HCT116 (cell line): ENCODE results near the gene SLC7A7. TPM values are rescaled to one million over a fixed set of nuclear protein-coding genes. Genes with fewer than 3 reads are reported as not detected.

Experiments used
- ATAC-seq: fragments of 200-7000 bp; cut with Tn5 transposase; 2 replicates; pipeline ENCODE4 v1.9.1; 2020; ENCODE audit warnings: mild to moderate bottlenecking, moderate library complexity
- BruUV-seq: library from RNA; stranded (reverse); fragments of 400-500 nt; replicated peaks from 2 replicates; lab custom pipeline; 2021; lab: Mats Ljungman, UMichigan
- CTCF ChIA-PET: fragments of 300-600 bp; sonication (Branson Sonifier 250); formaldehyde crosslinking; loops from one replicate; lab custom pipeline; 2021; ENCODE audit warnings: antibody characterized with exemption; lab: Charles Lee
- POLR2A ChIA-PET: fragments of 300-600, 350-600 bp; sonication (Branson Sonifier 250); formaldehyde crosslinking; loops from one replicate; lab custom pipeline; 2021; ENCODE audit warnings: antibody characterized with exemption; lab: Charles Lee
- RAD21 ChIA-PET, 2 experiments: fragments of 300-600 bp; sonication (Branson Sonifier 250); formaldehyde crosslinking; loops; one replicate each; lab custom pipeline; 2023; ENCODE audit warnings: low total read pairs in 2 of 2; ENCODE audit not compliant: uncharacterized antibody in 2 of 2, unreplicated experiment in 2 of 2, low non-redundant PET in 1 of 2; lab: Charles Lee
- DNase-seq: peaks from one replicate; pipeline ENCODE4 v3.0.0-alpha.2; 2010; ENCODE audit warnings: low read depth, low spot score
- H2AFZ ChIP-seq: fragments of 200-600 bp; shearing (Covaris generic), sonication (generic); 2 replicates; pipeline ENCODE4 v1.6.1; 2017; ENCODE audit warnings: low read depth, mixed run types, mixed read lengths, antibody characterized with exemption, low read length; ENCODE audit not compliant: poor library complexity, severe bottlenecking
- H3K27ac ChIP-seq: 2 replicates; pipeline ENCODE4 v1.5.1; 2012; ENCODE audit warnings: low read depth, low read length
- H3K27me3 ChIP-seq: fragments of 200-600 bp; sonication (generic); 2 replicates; pipeline ENCODE4 v1.6.1; 2016; ENCODE audit warnings: mixed run types, low read length, mixed read lengths; ENCODE audit not compliant: insufficient read depth
- H3K36me3 ChIP-seq, 2 experiments: fragments of 200-500 bp in 1 of 2; fragments of 200-600 bp in 1 of 2; sonication (Bioruptor generic) in 1 of 2; sonication (generic) in 1 of 2; 2 replicates each; pipeline versions ENCODE4 v1.5.1 to v1.6.1; 2014 to 2016; ENCODE audit warnings: low read length in 2 of 2, inconsistent platforms in 1 of 2, mixed read lengths in 1 of 2, mixed run types in 1 of 2; ENCODE audit not compliant: insufficient read depth in 2 of 2, control insufficient read depth in 1 of 2
- H3K4me1 ChIP-seq, 2 experiments: fragments of 200-600 bp in 1 of 2; sonication (generic) in 1 of 2; 2 replicates each; pipeline versions ENCODE4 v1.5.1 to v1.6.1; 2012 to 2017; ENCODE audit warnings: low read length in 2 of 2, inconsistent platforms in 1 of 2, mild to moderate bottlenecking in 1 of 2, mixed read lengths in 1 of 2, mixed run types in 1 of 2, moderate library complexity in 1 of 2; ENCODE audit not compliant: insufficient read depth in 2 of 2, control insufficient read depth in 1 of 2
- H3K4me2 ChIP-seq: fragments of 200-600 bp; sonication (generic); 2 replicates; pipeline ENCODE4 v1.6.1; 2017; ENCODE audit warnings: mixed run types, low read length, mixed read lengths
- H3K4me3 ChIP-seq, 2 experiments: fragments of 200-600 bp in 1 of 2; sonication (generic) in 1 of 2; replicated peaks in 1 of 2; 2 replicates each; pipeline ENCODE4 v1.5.1; 2011 to 2016; ENCODE audit warnings: low read length in 2 of 2, control low read depth in 1 of 2, low read depth in 1 of 2, mild to moderate bottlenecking in 1 of 2, mixed read lengths in 1 of 2, mixed run types in 1 of 2
- H3K79me2 ChIP-seq: fragments of 200-600 bp; sonication (generic); 2 replicates; pipeline ENCODE4 v1.6.1; 2017; ENCODE audit warnings: mild to moderate bottlenecking, mixed run types, low read length, moderate library complexity, mixed read lengths; ENCODE audit not compliant: insufficient read depth
- H3K9ac ChIP-seq: fragments of 200-600 bp; sonication (generic); 2 replicates; pipeline ENCODE4 v1.6.1; 2016; ENCODE audit warnings: low read length, mixed read lengths
- H3K9me2 ChIP-seq: fragments of 200-600 bp; sonication (generic), shearing (Covaris generic); 2 replicates; pipeline ENCODE4 v1.6.1; 2017; ENCODE audit warnings: mixed run types, mild to moderate bottlenecking, moderate library complexity; ENCODE audit not compliant: insufficient read depth
- H3K9me3 ChIP-seq, 2 experiments: fragments of 200-500 bp in 1 of 2; fragments of 200-600 bp in 1 of 2; sonication (Bioruptor generic) in 1 of 2; sonication (generic) in 1 of 2; 2 replicates each; pipeline ENCODE4 v1.6.1; 2014 to 2017; ENCODE audit warnings: low read length in 2 of 2, mixed read lengths in 2 of 2, inconsistent platforms in 1 of 2, low read depth in 1 of 2, mild to moderate bottlenecking in 1 of 2, mixed run types in 1 of 2, moderate library complexity in 1 of 2; ENCODE audit not compliant: control insufficient read depth in 1 of 2, insufficient read depth in 1 of 2
- H4K20me1 ChIP-seq: fragments of 200-600 bp; sonication (generic), shearing (Covaris generic); 2 replicates; pipeline ENCODE4 v1.6.1; 2017; ENCODE audit warnings: mixed run types, mild to moderate bottlenecking, moderate library complexity; ENCODE audit not compliant: insufficient read depth
- CEBPB ChIP-seq: IDR thresholded peaks from 2 replicates; pipeline ENCODE4 v1.6.1; 2012; ENCODE audit warnings: low read depth
- EZH2 ChIP-seq: fragments of 200-600 bp; sonication (generic); IDR thresholded peaks from 2 replicates; pipeline ENCODE4 v1.6.1; 2017; ENCODE audit warnings: antibody characterized with exemption, mixed run types
- EZH2phosphoT487 ChIP-seq: fragments of 200-600 bp; IDR thresholded peaks from 2 replicates; pipeline ENCODE4 v1.6.1; 2018; ENCODE audit warnings: antibody characterized with exemption, borderline replicate concordance
- FOSL1 ChIP-seq: IDR thresholded peaks from 2 replicates; pipeline ENCODE4 v1.6.1; 2012; ENCODE audit warnings: low read depth
- JUND ChIP-seq: IDR thresholded peaks from 2 replicates; pipeline ENCODE4 v1.6.1; 2012
- POLR2A ChIP-seq: IDR thresholded peaks from 2 replicates; pipeline ENCODE4 v1.7.0; 2011; ENCODE audit warnings: borderline replicate concordance; ENCODE audit not compliant: insufficient read depth, insufficient read length; ENCODE audit errors: extremely low read depth
- POLR2AphosphoS5 ChIP-seq: IDR thresholded peaks from 2 replicates; pipeline ENCODE4 v1.6.1; 2011; ENCODE audit warnings: mild to moderate bottlenecking, low read depth, low read length, moderate library complexity
- SP1 ChIP-seq: IDR thresholded peaks from 2 replicates; pipeline ENCODE4 v1.6.1; 2012; ENCODE audit warnings: low read depth
- SRF ChIP-seq: IDR thresholded peaks from 2 replicates; pipeline ENCODE4 v1.6.1; 2012; ENCODE audit warnings: low read depth
- TCF7L2 ChIP-seq: IDR thresholded peaks from 2 replicates; pipeline ENCODE4 v1.7.0; 2011; ENCODE audit warnings: borderline replicate concordance, inconsistent platforms; ENCODE audit not compliant: insufficient read depth, insufficient read length; ENCODE audit errors: extremely low read depth
- ZFX ChIP-seq: fragments of 450-650 bp; IDR thresholded peaks from 2 replicates; pipeline ENCODE4 v1.6.1; 2017
- intact Hi-C: fragments of 100-400 bp; cut with micrococcal nuclease; formaldehyde crosslinking; loops from 2 replicates; pipeline ENCODE4 v1.10.0; 2022
- total RNA-seq: library from RNA; stranded (reverse); gene quantifications from one replicate; pipeline ENCODE4 v1.2.1, GENCODE V29; 2021; ENCODE audit not compliant: unreplicated experiment
- TF ChIP-seq, protein P1 (sequence below): IDR thresholded peaks from 2 replicates; pipeline ENCODE4 v1.6.1; 2011; ENCODE audit warnings: mild to moderate bottlenecking, low read length, moderate library complexity; ENCODE audit not compliant: insufficient replicate concordance; ENCODE audit errors: extremely low read depth
- TF ChIP-seq, protein P2 (sequence below): IDR thresholded peaks from 2 replicates; pipeline ENCODE4 v1.6.1; 2012; ENCODE audit warnings: low read depth
- TF ChIP-seq, protein P3 (sequence below), 3 experiments: fragments of 200-600 bp in 1 of 3; sonication (generic) in 1 of 3; IDR thresholded peaks in 2 of 3; conservative IDR thresholded peaks in 1 of 3; 2 replicates each; pipeline ENCODE4 v1.5.1; 2012 to 2017; ENCODE audit warnings: low read depth in 2 of 3, low read length in 2 of 3, antibody characterized with exemption in 1 of 3, borderline replicate concordance in 1 of 3, control low read depth in 1 of 3, mild to moderate bottlenecking in 1 of 3, mixed read lengths in 1 of 3, mixed run types in 1 of 3, moderate library complexity in 1 of 3; ENCODE audit not compliant: insufficient read depth in 1 of 3
- TF ChIP-seq, protein P4 (sequence below): IDR thresholded peaks from 2 replicates; pipeline ENCODE4 v1.6.1; 2012

SLC7A7 gene
- total RNA-seq, 1 experiment from 2014 or later: 0.27 TPM

DNA sequence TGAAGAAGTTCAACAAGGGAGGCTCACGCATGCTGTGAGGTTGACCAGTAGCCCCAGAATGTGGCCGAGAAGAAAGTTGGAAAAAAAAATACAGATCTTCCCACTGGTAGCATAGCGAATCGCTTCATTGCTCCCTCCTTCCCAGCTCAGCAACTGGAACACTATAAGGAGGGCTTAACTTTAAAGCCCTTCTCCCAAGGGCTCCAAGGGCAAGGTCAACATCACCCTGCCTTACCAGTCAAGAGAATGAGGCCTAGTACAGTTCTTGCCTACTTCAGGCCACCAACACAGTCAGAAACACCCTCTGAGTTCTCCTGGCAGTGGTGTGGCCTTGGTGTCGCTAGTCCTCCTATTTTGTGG is 34.3 kb downstream of the SLC7A7 start:
- Histone ChIP-seq H3K9me3 (no peaks in the 10 kb centered on the region), H3K36me3 (no peaks in the 10 kb centered on the region), H2AFZ (no peak overlapping the region), H3K9me2 (no peaks in the 10 kb centered on the region), H3K27ac (no peak overlapping the region), H3K9ac (no peak overlapping the region), H3K4me1 (peaks cover 0 to 3% of the 10 kb centered on the region in 2 experiments; a peak in 2 of 4 replicates), H4K20me1 (no peaks in the 10 kb centered on the region), H3K27me3 (no peaks in the 10 kb centered on the region), H3K4me2 (no peak overlapping the region), H3K79me2 (no peaks in the 10 kb centered on the region), H3K4me3 (no peak overlapping the region)
- CTCF ChIA-PET: no interaction called here
- RAD21 ChIA-PET: no interaction called here
- BruUV-seq: no TSS peak
- TF ChIP-seq, protein P1, sequence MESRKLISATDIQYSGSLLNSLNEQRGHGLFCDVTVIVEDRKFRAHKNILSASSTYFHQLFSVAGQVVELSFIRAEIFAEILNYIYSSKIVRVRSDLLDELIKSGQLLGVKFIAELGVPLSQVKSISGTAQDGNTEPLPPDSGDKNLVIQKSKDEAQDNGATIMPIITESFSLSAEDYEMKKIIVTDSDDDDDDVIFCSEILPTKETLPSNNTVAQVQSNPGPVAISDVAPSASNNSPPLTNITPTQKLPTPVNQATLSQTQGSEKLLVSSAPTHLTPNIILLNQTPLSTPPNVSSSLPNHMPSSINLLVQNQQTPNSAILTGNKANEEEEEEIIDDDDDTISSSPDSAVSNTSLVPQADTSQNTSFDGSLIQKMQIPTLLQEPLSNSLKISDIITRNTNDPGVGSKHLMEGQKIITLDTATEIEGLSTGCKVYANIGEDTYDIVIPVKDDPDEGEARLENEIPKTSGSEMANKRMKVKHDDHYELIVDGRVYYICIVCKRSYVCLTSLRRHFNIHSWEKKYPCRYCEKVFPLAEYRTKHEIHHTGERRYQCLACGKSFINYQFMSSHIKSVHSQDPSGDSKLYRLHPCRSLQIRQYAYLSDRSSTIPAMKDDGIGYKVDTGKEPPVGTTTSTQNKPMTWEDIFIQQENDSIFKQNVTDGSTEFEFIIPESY: no peak
- TF ChIP-seq ZFX (no peak), EZH2phosphoT487 (no peak), FOSL1 (no peak), CEBPB (no peak), TCF7L2 (no peak), JUND (no peak), POLR2A (no peak), SP1 (no peak), EZH2 (no peak), POLR2AphosphoS5 (no peak), SRF (no peak)
- TF ChIP-seq, protein P2, sequence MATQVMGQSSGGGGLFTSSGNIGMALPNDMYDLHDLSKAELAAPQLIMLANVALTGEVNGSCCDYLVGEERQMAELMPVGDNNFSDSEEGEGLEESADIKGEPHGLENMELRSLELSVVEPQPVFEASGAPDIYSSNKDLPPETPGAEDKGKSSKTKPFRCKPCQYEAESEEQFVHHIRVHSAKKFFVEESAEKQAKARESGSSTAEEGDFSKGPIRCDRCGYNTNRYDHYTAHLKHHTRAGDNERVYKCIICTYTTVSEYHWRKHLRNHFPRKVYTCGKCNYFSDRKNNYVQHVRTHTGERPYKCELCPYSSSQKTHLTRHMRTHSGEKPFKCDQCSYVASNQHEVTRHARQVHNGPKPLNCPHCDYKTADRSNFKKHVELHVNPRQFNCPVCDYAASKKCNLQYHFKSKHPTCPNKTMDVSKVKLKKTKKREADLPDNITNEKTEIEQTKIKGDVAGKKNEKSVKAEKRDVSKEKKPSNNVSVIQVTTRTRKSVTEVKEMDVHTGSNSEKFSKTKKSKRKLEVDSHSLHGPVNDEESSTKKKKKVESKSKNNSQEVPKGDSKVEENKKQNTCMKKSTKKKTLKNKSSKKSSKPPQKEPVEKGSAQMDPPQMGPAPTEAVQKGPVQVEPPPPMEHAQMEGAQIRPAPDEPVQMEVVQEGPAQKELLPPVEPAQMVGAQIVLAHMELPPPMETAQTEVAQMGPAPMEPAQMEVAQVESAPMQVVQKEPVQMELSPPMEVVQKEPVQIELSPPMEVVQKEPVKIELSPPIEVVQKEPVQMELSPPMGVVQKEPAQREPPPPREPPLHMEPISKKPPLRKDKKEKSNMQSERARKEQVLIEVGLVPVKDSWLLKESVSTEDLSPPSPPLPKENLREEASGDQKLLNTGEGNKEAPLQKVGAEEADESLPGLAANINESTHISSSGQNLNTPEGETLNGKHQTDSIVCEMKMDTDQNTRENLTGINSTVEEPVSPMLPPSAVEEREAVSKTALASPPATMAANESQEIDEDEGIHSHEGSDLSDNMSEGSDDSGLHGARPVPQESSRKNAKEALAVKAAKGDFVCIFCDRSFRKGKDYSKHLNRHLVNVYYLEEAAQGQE: no peak
- TF ChIP-seq, protein P3, sequence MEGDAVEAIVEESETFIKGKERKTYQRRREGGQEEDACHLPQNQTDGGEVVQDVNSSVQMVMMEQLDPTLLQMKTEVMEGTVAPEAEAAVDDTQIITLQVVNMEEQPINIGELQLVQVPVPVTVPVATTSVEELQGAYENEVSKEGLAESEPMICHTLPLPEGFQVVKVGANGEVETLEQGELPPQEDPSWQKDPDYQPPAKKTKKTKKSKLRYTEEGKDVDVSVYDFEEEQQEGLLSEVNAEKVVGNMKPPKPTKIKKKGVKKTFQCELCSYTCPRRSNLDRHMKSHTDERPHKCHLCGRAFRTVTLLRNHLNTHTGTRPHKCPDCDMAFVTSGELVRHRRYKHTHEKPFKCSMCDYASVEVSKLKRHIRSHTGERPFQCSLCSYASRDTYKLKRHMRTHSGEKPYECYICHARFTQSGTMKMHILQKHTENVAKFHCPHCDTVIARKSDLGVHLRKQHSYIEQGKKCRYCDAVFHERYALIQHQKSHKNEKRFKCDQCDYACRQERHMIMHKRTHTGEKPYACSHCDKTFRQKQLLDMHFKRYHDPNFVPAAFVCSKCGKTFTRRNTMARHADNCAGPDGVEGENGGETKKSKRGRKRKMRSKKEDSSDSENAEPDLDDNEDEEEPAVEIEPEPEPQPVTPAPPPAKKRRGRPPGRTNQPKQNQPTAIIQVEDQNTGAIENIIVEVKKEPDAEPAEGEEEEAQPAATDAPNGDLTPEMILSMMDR (IDR thresholded peaks at IDR 0.05 in 2 of 3, conservative IDR thresholded peaks at IDR 0.05 in 1 of 3; ENCODE audit: borderline replicate concordance in 1 of 3, insufficient read depth in 1 of 3, low read depth in 2 of 3, low read length in 2 of 3): no peak
- TF ChIP-seq, protein P4, sequence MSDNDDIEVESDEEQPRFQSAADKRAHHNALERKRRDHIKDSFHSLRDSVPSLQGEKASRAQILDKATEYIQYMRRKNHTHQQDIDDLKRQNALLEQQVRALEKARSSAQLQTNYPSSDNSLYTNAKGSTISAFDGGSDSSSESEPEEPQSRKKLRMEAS: no peak
- ATAC-seq: no peak
- POLR2A ChIA-PET: no interaction called here
- intact Hi-C loops: no loop called here
- no peak for DNase-seq
